ENCODE results near the gene PLRG1. TPM values are rescaled to one million over a fixed set of nuclear protein-coding genes. Genes with fewer than 3 reads are reported as not detected.

PLRG1 gene
- total RNA-seq, 3 donors from 2014 or later = 38.1 to 61.2 (median 54.4) TPM

DNA sequence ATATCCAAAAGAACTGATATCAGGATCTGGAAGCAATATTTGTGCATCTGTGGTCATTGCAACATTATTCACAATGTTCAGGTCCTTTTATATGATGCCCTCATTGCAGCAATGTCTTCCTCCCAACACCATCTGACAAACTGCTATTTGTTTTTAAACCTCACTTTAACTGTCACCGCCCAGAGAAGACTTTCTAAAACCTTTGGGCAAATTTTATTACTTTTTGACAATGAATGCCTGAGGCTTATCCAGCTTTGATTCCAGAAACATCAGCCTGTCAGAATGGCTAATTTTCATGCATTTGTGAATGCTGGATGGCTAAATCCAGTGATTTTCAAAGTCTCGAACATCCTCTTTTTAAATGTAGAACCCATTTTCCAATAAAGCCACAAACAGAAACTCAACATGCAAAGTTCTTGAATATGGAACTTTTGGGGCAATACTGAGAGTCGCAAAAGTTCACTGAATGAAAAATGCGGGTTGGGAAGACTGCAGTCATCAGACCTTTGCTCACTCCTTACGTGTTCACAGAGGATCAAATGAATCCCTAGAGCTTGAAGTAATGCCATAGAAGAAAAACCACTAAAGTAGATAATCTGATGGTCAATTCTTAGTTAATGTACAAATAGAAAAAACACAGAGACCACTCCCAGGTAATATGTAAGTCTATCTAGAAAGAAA, 23.1 kb upstream of the PLRG1 start:
- Histone ChIP-seq H3K27ac (no peak overlapping the region), H3K27me3 (no peaks in the 10 kb centered on the region), H3K36me3 (no peaks in the 10 kb centered on the region), H3K4me3 (no peak overlapping the region), H3K4me1 (no peaks in the 10 kb centered on the region), H3K9me3 (no peaks in the 10 kb centered on the region)
- no peak for TF ChIP-seq POLR2A (IDR thresholded peaks at IDR 0.05)
- no peak for TF ChIP-seq POLR2AphosphoS5 (IDR thresholded peaks at IDR 0.05)
- intact Hi-C loops (cut with DNase I; ENCODE audit: low total_unique reads) = no loop called here
- no peak for DNase-seq (ENCODE audit: low spot score in 2 of 2)

GRCh38 chr4:154569584-154569983, 19.4 kb upstream of the PLRG1 start:
- H3K9me3 ChIP-seq = no peaks in the 10 kb centered on the region
- DNase-seq (ENCODE audit: low spot score in 2 of 2) = no peak
- intact Hi-C loops (cut with DNase I; ENCODE audit: low total_unique reads) = no loop called here
- H3K36me3 ChIP-seq = no peaks in the 10 kb centered on the region
- no peaks in the 10 kb centered on the region for H3K4me1 ChIP-seq
- no peak overlapping the region for H3K4me3 ChIP-seq
- H3K27me3 ChIP-seq = no peaks in the 10 kb centered on the region
- TF ChIP-seq POLR2AphosphoS5 (IDR thresholded peaks at IDR 0.05) = no peak
- TF ChIP-seq, protein P1, sequence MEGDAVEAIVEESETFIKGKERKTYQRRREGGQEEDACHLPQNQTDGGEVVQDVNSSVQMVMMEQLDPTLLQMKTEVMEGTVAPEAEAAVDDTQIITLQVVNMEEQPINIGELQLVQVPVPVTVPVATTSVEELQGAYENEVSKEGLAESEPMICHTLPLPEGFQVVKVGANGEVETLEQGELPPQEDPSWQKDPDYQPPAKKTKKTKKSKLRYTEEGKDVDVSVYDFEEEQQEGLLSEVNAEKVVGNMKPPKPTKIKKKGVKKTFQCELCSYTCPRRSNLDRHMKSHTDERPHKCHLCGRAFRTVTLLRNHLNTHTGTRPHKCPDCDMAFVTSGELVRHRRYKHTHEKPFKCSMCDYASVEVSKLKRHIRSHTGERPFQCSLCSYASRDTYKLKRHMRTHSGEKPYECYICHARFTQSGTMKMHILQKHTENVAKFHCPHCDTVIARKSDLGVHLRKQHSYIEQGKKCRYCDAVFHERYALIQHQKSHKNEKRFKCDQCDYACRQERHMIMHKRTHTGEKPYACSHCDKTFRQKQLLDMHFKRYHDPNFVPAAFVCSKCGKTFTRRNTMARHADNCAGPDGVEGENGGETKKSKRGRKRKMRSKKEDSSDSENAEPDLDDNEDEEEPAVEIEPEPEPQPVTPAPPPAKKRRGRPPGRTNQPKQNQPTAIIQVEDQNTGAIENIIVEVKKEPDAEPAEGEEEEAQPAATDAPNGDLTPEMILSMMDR (IDR thresholded peaks at IDR 0.05) = no peak
- TF ChIP-seq POLR2A (IDR thresholded peaks at IDR 0.05) = no peak
- no peak overlapping the region for H3K27ac ChIP-seq

DNA sequence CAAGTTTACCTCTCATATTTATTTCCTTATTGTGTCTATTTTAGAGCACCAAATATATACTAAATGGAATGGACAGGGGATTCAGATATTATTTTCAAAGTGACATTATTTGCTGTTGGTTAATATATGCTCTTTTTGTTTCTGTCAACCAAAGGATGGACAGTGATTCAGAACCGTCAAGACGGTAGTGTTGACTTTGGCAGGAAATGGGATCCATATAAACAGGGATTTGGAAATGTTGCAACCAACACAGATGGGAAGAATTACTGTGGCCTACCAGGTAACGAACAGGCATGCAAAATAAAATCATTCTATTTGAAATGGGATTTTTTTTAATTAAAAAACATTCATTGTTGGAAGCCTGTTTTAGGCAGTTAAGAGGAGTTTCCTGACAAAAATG, 18.8 kb upstream of the PLRG1 start:
- Histone ChIP-seq H3K27me3 (no peaks in the 10 kb centered on the region), H3K27ac (no peak overlapping the region), H3K36me3 (no peaks in the 10 kb centered on the region), H3K9me3 (no peaks in the 10 kb centered on the region), H3K4me3 (no peak overlapping the region), H3K4me1 (no peaks in the 10 kb centered on the region)
- DNase-seq (ENCODE audit: low spot score in 2 of 2) = no peak
- intact Hi-C loops (cut with DNase I; ENCODE audit: low total_unique reads) = no loop called here
- no peak for TF ChIP-seq POLR2A (IDR thresholded peaks at IDR 0.05)
- no peak for TF ChIP-seq POLR2AphosphoS5 (IDR thresholded peaks at IDR 0.05)
- TF ChIP-seq, protein P1 (IDR thresholded peaks at IDR 0.05) = no peak

- Histone ChIP-seq H3K4me3 (no peak overlapping the region), H3K9me3 (no peaks in the 10 kb centered on the region), H3K27ac (no peak overlapping the region), H3K27me3 (no peaks in the 10 kb centered on the region), H3K36me3 (no peaks in the 10 kb centered on the region), H3K4me1 (no peaks in the 10 kb centered on the region)
- no peak for TF ChIP-seq POLR2A (IDR thresholded peaks at IDR 0.05)
- TF ChIP-seq, protein P1 (IDR thresholded peaks at IDR 0.05) = no peak
- no peak for TF ChIP-seq POLR2AphosphoS5 (IDR thresholded peaks at IDR 0.05)
- DNase-seq (ENCODE audit: low spot score in 2 of 2) = no peak
- intact Hi-C loops (cut with DNase I; ENCODE audit: low total_unique reads) = no loop called here
Measured at GRCh38 chr4:154566639-154567204, 16.5 kb upstream of the PLRG1 start.

- no peaks in the 10 kb centered on the region for H3K9me3 ChIP-seq
- no peak overlapping the region for H3K4me3 ChIP-seq
- intact Hi-C loops (cut with DNase I; ENCODE audit: low total_unique reads) = no loop called here
- TF ChIP-seq POLR2A (IDR thresholded peaks at IDR 0.05) (no peak), POLR2AphosphoS5 (IDR thresholded peaks at IDR 0.05) (no peak)
- TF ChIP-seq, protein P1 (IDR thresholded peaks at IDR 0.05) = no peak
- no peaks in the 10 kb centered on the region for H3K27me3 ChIP-seq
- DNase-seq (ENCODE audit: low spot score in 2 of 2) = no peak
- H3K36me3 ChIP-seq = no peaks in the 10 kb centered on the region
- H3K4me1 ChIP-seq = no peaks in the 10 kb centered on the region
- H3K27ac ChIP-seq = no peak overlapping the region
Measured at GRCh38 chr4:154565704-154566103, 15.5 kb upstream of the PLRG1 start.

Data from breast epithelium (tissue), 4 donors.